Natural killer cell (primary cell): Measurements from ENCODE around the gene ATP5MG. TPM values are rescaled to one million over a fixed set of nuclear protein-coding genes. Genes with fewer than 3 reads are reported as not detected.
"Not testable (repeated sequence)": the region's sequence is repeated elsewhere in the genome, so short reads cannot be mapped to it uniquely, and the experiment has no call there.

Source experiments
- ATAC-seq, 3 donors: fragments of 150-1000 bp in 2 of 3; fragments of 200-7000 bp in 1 of 3; cut with Tn5 transposase; 1 replicate in 1 of 3; 2 replicates in 2 of 3; pipeline ENCODE4 v1.10.0; 2021; ENCODE audit warnings: mild to moderate bottlenecking in 2 of 3, moderate library complexity in 2 of 3
- DNase-seq, 2 donors: peaks; one replicate each; pipeline versions ENCODE4 v3.0.0 to v3.0.0-alpha.2; 2013 to 2021; ENCODE audit warnings: mixed read lengths in 1 of 2
- H3K27ac ChIP-seq: one replicate; pipeline ENCODE4 v1.5.1; 2013; ENCODE audit warnings: mild to moderate bottlenecking, low read length
- H3K27me3 ChIP-seq: one replicate; pipeline ENCODE4 v1.6.1; 2013; ENCODE audit warnings: low read length; ENCODE audit not compliant: control insufficient read depth, insufficient read depth
- H3K36me3 ChIP-seq: one replicate; pipeline ENCODE4 v1.6.1; 2013; ENCODE audit warnings: low read length; ENCODE audit not compliant: control insufficient read depth, insufficient read depth
- H3K4me1 ChIP-seq: one replicate; pipeline ENCODE4 v1.6.1; 2013; ENCODE audit warnings: low read length; ENCODE audit not compliant: control insufficient read depth, insufficient read depth
- H3K4me3 ChIP-seq: one replicate; pipeline ENCODE4 v1.5.1; 2013; ENCODE audit warnings: low read length
- H3K9me3 ChIP-seq: one replicate; pipeline ENCODE4 v1.6.1; 2013; ENCODE audit warnings: low read length; ENCODE audit not compliant: control insufficient read depth, insufficient read depth
- H3K27ac Mint-ChIP-seq, 2 donors: one replicate each; pipeline ENCODE4 v1.8.0; 2022; ENCODE audit warnings: mild to moderate bottlenecking in 2 of 2, mixed read lengths in 2 of 2, moderate library complexity in 1 of 2
- H3K27me3 Mint-ChIP-seq, 2 donors: one replicate each; pipeline ENCODE4 v1.8.0; 2022; ENCODE audit warnings: low read depth in 2 of 2, mixed read lengths in 2 of 2
- H3K36me3 Mint-ChIP-seq: one replicate; pipeline ENCODE4 v1.8.0; 2022; ENCODE audit warnings: mixed read lengths
- H3K4me1 Mint-ChIP-seq, 2 donors: one replicate each; pipeline ENCODE4 v1.8.0; 2022; ENCODE audit warnings: mixed read lengths in 2 of 2
- H3K4me3 Mint-ChIP-seq: one replicate; pipeline ENCODE4 v1.8.0; 2022; ENCODE audit warnings: mild to moderate bottlenecking, moderate library complexity, mixed read lengths
- H3K9me3 Mint-ChIP-seq, 2 donors: one replicate each; pipeline ENCODE4 v1.8.0; 2022; ENCODE audit warnings: mixed read lengths in 2 of 2
- WGBS: methylation state at CpG from one replicate; pipeline ENCODE4 v1.1.7; 2013; ENCODE audit warnings: missing lambda C conversion rate; ENCODE audit not compliant: insufficient coverage; 5-methylcytosine and 5-hydroxymethylcytosine counted together
- intact Hi-C: fragments of 100-400 bp; cut with micrococcal nuclease; formaldehyde crosslinking; loops from one replicate; pipeline ENCODE4 v1.14.2; 2022
- total RNA-seq, 4 donors: library from RNA; stranded (reverse); fragments of 120-200 nt in 1 of 4; gene quantifications; one replicate each; pipeline versions ENCODE4 v1.2.3 to v1.2.4, GENCODE V29; 2013 to 2022
- TF ChIP-seq, protein P1 (sequence below): fragments of 200-600 bp; IDR thresholded peaks from one replicate; pipeline ENCODE4 v1.8.0; 2022; ENCODE audit warnings: antibody characterized with exemption

ATP5MG gene
- total RNA-seq, 3 donors from 2014 or later (not counting 1 experiment from before 2014, with no cell fraction given): 90.3 to 135 (median 107) TPM

DNA sequence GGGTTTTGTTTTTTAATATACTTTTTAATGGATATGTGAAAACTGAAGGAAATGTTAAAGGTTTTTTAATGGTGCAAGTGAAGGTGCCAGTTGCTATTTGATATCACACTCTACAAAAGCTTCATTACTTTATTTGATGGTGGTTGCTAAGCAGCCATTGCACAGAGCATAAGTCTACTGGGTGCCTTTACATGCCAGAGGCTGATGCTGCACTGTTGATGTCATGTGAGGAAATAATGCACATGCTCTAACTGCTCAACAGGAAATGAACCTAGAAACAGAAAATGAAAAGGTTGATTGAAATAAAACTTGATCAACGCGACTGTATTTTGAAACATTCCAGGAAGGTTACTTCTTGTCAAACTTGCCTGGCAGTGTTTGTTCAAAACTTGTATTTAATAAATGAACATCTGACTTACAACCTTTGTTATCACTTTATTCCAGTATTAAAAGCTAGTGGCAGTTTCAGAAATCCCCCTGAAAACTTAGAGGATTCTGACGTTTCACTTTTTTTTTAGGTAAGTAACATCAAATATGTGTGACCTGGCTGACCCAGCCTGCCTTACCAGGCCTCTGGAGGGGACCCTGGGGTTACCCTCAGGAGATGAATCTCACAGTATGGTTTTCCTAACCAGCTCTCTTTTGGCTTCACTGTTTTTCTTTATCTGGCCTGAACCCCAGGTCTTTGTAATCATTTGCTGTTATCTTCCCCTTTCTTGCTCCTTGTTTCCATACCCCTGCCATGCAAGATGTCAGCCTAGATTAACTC, 2.4 kb upstream of the ATP5MG start:
- H3K4me1 ChIP-seq: peaks cover 15% of the 10 kb centered on the region

DNA sequence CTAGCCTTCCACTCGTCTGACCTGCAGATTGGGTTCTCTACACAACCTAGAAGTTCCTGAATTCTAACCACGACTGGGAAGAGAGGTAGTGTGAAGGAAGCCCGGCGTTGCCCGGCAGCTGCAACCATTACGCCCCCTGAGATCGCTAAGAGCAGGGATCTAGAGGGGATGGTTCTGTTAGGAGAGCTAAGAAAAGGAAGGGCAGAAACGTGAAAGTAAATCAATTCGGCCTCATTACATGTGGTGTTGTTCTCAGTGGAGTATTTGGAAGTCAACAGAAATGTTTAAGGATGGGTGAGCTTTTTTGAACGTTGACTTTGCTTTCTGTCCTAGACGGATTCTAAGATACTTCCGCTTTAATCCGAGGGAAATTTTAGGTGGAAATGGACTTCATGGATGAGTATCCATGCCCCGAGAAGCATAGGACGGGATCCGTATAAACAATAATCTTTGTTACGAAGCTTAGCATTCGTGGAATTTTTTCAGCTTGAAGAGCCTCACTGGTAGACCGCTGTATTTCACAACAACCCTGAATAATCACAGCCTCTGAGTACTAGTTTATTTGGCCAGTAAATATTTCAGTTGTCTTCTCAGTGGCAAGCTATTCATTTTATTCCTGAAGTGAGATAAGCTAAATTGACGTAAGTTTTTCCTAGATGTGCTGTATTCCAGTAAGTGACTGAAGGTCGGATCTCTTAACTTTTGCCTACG, 629 bp downstream of the ATP5MG start:
- Mint-ChIP-seq H3K4me3 (peak overlapping the region; percentile 100), H3K4me1 (peaks cover 50 to 53% of the 10 kb centered on the region in 2 donors)

More for the DNA sequence above, 2.4 kb upstream of the ATP5MG start:
- WGBS: 37% methylated on average over 3 of the region's 3 CpGs
- Mint-ChIP-seq H3K27ac (peak overlapping the region; percentile 99), H3K36me3 (peaks cover 14% of the 10 kb centered on the region), H3K27me3 (no peaks in the 10 kb centered on the region), H3K9me3 (no peaks in the 10 kb centered on the region), H3K4me1 (peaks cover 30 to 32% of the 10 kb centered on the region in 2 donors), H3K4me3 (peak overlapping the region; percentile 37)
- Histone ChIP-seq H3K9me3 (no peaks in the 10 kb centered on the region), H3K27me3 (no peaks in the 10 kb centered on the region), H3K27ac (peak overlapping the region; percentile 68), H3K36me3 (peaks cover 32% of the 10 kb centered on the region), H3K4me3 (no peak overlapping the region)
- DNase-seq (peak in 1 of 2 donors; percentile 92), ATAC-seq (peak; percentile 11 to 75 (median 41))
- intact Hi-C loops: no loop called here
- TF ChIP-seq, protein P1, sequence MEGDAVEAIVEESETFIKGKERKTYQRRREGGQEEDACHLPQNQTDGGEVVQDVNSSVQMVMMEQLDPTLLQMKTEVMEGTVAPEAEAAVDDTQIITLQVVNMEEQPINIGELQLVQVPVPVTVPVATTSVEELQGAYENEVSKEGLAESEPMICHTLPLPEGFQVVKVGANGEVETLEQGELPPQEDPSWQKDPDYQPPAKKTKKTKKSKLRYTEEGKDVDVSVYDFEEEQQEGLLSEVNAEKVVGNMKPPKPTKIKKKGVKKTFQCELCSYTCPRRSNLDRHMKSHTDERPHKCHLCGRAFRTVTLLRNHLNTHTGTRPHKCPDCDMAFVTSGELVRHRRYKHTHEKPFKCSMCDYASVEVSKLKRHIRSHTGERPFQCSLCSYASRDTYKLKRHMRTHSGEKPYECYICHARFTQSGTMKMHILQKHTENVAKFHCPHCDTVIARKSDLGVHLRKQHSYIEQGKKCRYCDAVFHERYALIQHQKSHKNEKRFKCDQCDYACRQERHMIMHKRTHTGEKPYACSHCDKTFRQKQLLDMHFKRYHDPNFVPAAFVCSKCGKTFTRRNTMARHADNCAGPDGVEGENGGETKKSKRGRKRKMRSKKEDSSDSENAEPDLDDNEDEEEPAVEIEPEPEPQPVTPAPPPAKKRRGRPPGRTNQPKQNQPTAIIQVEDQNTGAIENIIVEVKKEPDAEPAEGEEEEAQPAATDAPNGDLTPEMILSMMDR: no peak

DNA sequence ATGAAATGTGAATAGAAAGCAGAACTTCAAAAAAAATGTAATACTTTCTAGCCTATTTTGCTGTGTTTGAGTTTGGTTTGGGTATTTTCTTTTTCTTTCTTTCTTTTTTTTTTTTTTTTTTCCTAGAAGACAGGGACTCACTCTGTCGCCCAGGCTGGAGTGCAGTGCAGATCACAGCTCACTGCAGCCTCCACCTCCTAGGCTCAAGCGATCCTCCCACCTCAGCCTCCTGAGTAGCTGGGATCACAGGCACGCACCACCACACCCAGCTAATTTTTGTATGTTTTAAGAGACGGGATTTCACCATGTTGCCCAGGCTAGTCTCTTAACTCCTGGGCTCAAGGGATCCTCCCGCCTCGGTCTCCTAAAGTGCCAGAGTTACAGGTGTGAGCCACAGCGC, 1.2 kb downstream of the ATP5MG start:
- H3K27me3 ChIP-seq, H3K27ac ChIP-seq, H3K27me3 Mint-ChIP-seq, ATAC-seq, H3K9me3 ChIP-seq, H3K36me3 Mint-ChIP-seq, intact Hi-C loops, H3K9me3 Mint-ChIP-seq, DNase-seq: not testable (repeated sequence)
- Mint-ChIP-seq H3K4me1 (peaks cover 50 to 53% of the 10 kb centered on the region in 2 donors), H3K27ac (peak overlapping the region; percentile 99), H3K4me3 (peak overlapping the region; percentile 100)
- H3K4me1 ChIP-seq: peaks cover 15% of the 10 kb centered on the region
- peak overlapping the region; percentile 77 for H3K4me3 ChIP-seq
- 89% methylated on average over 7 of the region's 7 CpGs for WGBS
- peaks cover 13% of the 10 kb centered on the region for H3K36me3 ChIP-seq

More for the DNA sequence above, 629 bp downstream of the ATP5MG start:
- peak overlapping the region; percentile 77 for H3K4me3 ChIP-seq
- peak overlapping the region; percentile 86 for H3K27ac ChIP-seq
- WGBS: 1% methylated on average over 20 of the region's 22 CpGs
- Mint-ChIP-seq H3K36me3 (peaks cover 2% of the 10 kb centered on the region), H3K27me3 (no peaks in the 10 kb centered on the region), H3K9me3 (no peaks in the 10 kb centered on the region), H3K27ac (peak overlapping the region; percentile 99)
- peak in 1 of 3 donors; percentile 16 for ATAC-seq
- TF ChIP-seq, protein P1: no peak
- peaks cover 12% of the 10 kb centered on the region for H3K36me3 ChIP-seq
- intact Hi-C loops: loop anchor here (1.0 kb wide), 3 partner anchors 36 to 86 kb away; partner anchors contain the start of gene UBE4A
- no peak for DNase-seq
- peaks cover 15% of the 10 kb centered on the region for H3K4me1 ChIP-seq
- H3K27me3 ChIP-seq: no peaks in the 10 kb centered on the region
- no peaks in the 10 kb centered on the region for H3K9me3 ChIP-seq

DNA sequence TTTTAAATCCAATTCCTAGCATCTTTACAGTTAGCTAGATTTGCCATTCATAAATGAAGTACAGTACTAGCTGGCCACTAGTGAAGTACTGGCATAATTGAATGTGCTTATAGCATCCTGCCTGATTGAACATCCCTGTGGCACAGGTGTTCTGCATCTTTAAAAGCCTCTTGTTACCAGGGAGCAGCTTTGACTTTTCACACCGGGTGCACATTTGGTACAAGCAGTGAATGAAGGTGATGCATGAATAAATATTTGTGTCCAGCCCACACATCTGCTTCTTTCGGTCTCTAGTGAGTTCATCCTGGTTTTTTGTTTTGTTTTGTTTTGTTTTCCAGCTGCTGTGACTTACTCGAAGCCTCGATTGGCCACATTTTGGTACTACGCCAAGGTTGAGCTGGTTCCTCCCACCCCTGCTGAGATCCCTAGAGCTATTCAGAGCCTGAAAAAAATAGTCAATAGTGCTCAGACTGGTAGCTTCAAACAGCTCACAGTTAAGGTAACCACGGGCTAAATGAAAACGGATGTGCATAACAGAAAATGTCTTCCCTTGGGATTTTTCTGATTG, 5.3 kb downstream of the ATP5MG start:
- no peak for DNase-seq
- peak overlapping the region; percentile 45 to 60 for H3K27ac Mint-ChIP-seq
- Histone ChIP-seq H3K4me1 (peaks cover 10% of the 10 kb centered on the region), H3K4me3 (no peak overlapping the region), H3K27me3 (no peaks in the 10 kb centered on the region), H3K9me3 (no peaks in the 10 kb centered on the region), H3K27ac (no peak overlapping the region), H3K36me3 (peaks cover 33% of the 10 kb centered on the region)
- TF ChIP-seq, protein P1: no peak
- peaks cover 42% of the 10 kb centered on the region in 2 donors for H3K4me1 Mint-ChIP-seq
- no peak overlapping the region for H3K4me3 Mint-ChIP-seq
- ATAC-seq: no peak
- intact Hi-C loops: no loop called here
- no peaks in the 10 kb centered on the region for H3K27me3 Mint-ChIP-seq
- H3K36me3 Mint-ChIP-seq: no peaks in the 10 kb centered on the region
- WGBS: 91% methylated on average over 7 of the region's 7 CpGs
- H3K9me3 Mint-ChIP-seq: no peaks in the 10 kb centered on the region
